HL-60/S4 (cell line): ENCODE data around the gene SUN3.

Experiments
- in situ Hi-C: fragments of 300-500 bp; cut with MboI; formaldehyde crosslinking; loops from 2 replicates; pipeline ENCODE4 v1.14.3; 2022; ENCODE audit warnings: low sequenced_read_pairs

SUN3 gene

DNA sequence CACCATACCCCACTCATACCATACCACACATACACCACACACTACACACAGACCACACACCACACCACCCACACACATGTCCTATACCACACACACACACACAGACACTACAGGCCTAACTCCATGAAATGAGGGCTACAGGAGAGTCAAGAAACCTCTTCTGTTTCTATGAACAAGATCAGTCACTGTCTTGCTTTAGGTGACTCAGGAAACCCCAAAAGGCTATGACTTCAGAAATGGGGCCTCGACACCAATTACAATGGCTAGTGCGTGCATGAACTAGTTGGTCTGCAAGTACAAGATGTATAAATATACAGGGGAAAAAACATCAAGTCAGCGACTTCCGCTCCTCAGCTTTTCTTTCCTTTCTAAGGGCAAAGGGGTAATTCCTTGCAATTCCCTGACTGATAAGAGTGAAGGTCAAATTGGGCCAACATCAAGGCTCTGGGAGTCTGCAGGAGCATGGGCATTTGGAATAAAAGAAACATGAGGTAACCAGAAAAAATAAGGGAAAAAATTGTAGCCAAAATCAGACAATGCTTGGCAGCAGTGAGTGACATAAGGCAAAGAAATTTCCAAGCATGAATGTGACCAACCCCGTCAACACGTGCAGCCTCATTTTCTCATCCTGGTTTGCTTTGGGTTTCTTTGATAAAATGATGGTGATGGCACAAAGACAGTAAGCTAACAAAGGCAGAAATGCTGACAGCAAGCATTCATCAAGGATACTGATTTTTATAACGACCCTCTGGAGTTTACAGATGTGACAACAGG lies 82.1 kb downstream of the SUN3 start:
- in situ Hi-C loops: loop anchor here (10.0 kb wide), 1 partner anchor 168 kb away; no protein-coding TSS in a partner anchor

DNA sequence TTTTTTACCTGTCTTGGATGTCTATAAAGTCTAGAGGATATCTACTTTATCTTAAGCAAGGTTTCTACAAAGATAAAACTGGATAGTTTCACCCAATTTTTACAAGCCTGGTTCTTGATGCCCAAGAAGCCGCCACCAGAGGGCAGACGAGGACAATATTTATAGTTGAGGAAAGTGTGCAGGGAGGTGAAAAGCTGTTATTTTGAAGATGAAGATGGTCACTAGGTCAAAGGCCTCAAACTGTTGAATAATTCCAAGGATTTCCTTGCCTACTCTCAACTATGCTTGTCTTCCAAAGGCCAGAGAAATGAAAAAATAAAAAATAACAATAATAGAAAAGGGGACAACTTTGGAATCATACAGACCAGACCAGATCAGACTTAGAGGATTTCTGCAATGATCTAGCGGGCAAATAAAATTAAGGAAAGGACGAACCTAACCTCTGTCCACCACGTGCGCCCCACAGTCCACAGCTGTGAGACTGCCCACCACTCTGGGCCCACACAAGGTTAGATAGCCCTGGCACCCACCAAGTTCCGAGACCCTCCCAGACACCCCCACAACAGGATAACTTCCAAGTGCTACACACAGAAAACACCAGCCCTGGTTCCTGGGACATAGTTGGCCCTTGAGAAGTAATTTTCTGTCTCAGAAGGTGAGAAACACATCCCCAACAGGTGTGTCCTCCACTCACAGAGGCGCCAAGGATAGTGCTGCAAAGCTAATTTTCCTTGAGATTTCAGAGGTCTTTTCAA lies 83.5 kb downstream of the SUN3 start:
- in situ Hi-C loops: loop anchor here (10.0 kb wide), 1 partner anchor 169 kb away; no protein-coding TSS in a partner anchor

DNA sequence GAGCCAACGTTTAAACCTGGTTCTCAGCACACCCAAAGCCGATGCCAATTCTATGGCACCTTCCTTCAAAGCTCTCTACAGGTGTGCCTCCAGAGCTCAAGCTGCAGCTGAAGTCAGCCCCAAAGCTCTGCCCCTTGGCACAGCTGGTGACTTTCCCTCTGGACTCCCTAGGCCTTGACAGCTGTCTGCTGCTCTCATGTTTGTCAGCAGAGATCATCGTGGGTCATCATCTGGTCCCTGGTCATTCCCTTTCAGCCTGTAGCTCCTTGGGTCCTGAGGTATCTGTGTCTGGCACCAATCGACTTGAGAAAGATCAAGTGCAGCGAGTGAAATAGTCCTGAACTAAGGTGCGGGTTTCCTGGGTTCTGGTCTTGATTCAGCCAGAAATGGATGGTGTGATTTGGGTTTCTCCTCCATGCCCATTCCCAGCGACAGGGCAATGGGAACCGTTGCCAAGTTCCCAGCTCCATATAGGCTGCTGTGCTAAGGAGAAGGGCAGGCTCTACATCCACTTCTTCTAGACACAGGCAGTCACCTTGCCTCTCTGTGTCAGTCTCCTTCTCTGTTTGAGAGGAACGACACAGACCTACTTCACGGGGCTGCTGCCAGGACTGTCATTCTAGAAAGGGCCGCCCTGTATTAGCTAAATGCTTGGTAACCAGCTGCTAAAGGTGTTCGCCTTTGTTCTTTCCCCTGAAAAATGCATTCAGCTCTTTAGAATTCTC lies 84.2 kb downstream of the SUN3 start:
- in situ Hi-C loops: loop anchor here (10.0 kb wide), 1 partner anchor 170 kb away; no protein-coding TSS in a partner anchor

DNA sequence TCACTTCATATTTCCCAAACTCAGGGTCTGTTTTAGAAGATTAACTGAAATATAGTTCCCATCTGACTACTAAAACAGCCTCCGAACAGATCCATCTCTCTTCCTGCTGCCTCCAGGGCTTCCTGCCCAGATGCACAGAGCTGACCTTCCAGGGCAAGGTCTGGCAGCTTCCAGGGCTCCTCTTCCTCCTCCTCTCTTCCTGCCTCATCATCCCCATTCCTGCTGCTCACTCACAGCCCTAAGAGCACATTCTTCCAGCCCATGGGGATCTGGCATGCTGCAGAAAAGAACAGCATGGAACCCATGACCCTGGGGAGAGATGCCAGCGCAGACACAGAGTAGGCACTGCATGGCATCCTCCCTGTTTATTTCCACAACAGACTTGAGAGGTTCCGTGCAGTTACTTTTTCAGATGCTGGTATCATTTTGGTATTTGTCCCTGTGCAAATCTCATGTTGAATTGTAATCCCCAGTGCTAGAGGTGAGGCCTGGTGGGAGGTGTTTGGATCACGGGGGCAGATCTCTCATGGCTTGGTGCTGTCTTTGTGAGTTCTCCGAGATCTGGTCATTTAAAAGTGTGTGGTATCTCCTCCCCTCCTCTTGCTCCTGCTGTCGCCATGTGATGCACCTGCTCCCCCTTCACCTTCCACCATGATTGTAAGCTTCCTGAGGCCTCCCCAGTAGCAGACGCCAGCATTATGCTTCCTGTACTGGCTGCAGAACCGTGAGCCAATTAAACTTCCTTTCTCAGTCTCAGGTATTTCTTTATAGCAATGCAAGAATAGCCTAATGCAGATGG lies 85.0 kb downstream of the SUN3 start:
- in situ Hi-C loops: loop anchor here (10.0 kb wide), 1 partner anchor 171 kb away; no protein-coding TSS in a partner anchor

DNA sequence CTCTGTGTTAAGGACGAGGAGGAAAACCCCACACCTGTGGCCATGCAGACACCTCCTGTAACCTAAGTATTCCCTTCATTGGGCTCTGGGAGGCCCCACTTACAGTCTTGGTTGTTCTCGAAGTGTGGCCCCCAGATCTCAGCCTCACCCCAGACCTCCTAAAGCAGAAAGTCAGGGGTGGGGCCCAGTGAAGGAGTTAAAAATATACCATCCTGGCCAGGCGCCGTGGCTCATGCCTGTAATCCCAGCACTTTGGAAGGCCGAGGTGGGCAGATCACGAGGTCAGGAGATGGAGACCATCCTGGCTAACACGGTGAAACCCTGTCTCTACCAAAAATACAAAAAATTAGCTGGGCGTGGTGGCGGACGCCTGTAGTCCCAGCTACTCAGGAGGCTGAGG lies 86.3 kb downstream of the SUN3 start:
- in situ Hi-C loops: loop anchor here (10.0 kb wide), 1 partner anchor 172 kb away; no protein-coding TSS in a partner anchor

DNA sequence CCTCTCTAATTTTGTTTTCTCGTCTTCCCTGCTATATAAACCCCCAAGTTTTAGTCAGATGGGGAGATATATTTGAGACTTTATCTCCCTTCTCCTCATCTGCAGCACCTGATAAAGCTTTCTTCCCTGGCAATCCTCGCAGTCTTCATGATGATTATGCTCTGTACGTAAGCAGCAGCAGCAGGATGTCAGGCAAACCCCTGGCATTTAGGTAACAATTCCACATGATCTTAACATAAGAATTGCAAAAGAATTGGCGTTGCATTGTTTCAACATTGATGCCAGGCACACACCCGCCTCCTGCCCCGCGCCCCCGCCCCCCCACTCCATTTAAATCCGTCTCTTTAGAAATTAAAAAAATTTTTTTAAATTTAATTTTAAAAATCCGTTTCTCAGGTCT lies 86.8 kb downstream of the SUN3 start:
- in situ Hi-C loops: loop anchor here (10.0 kb wide), 1 partner anchor 173 kb away; no protein-coding TSS in a partner anchor

DNA sequence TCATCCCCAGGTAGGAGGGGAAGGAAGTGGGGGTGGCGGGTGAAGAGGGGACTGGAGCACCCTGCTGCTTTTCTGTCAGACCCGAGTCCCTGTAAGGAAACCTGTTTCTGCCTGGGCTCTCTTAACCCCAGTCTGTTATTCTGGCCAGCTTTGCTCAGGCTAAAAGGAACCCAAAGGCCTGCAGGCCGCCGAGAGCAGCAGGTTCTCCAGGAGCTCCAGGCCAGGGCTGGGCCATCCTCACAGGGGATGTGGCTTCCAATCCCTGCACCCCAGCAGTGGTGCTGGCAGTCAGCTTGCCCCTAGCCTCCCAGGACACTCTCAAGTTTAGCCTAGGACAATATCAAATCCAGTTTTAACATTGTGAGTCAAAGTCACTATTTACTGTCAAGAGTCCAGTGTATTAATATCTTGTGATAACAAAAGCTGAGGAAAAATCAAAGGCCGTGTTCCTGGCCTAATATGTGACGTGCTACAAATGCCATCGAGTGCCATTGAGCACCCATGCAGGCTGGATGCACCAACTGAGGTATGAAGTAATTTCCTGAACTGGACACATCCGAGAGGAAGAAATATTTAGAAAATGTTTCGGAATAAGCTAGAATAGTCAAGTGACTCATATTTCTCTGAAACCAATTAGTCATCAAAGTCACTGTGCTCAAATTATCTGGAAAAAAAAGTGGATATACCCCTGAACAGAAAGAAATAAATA lies 87.6 kb downstream of the SUN3 start:
- in situ Hi-C loops: loop anchor here (10.0 kb wide), 1 partner anchor 174 kb away; no protein-coding TSS in a partner anchor

DNA sequence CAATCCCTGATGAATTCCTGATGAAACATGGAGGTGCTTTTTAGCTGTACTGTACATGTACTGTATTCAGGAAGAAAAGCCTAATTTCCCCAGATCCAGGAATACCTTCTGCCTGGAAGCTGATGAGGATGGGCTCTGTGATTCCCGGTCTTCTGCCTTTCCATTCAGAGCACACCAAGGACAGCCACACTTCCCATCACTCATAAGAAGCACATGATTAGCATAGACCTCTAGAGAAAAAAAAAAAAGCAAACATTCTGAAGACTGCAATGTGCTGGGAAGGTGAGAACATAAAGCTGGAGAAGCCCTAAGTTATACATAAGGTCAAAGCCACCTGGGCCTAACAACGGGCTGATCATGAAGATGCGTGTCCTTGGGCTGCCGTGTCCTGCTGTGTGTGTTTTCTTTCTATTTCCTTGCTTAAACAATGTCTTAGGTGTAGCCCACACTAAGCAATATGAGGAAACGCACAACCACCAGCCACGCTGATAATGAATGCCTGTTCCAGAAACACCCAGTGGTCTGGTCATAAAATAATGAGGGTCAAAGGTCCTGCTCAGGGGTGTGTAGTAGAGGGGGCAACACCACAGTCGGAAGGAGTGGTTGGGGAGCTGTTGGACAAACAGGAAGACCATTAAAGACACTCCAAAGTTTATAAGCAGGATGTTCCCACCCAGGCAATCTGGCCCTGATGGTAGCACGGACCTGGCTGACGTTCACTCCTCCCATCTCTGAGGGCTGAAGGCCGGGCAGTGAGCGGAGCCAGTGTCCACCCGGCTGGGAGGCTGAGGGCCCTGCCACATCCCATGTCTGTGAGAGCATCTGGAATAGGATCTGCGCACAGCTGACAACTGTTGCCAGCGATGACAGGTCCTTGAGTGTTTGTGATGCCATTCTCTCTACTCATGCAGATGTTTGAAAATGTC lies 88.6 kb downstream of the SUN3 start:
- in situ Hi-C loops: loop anchor here (10.0 kb wide), 1 partner anchor 174 kb away; no protein-coding TSS in a partner anchor

DNA sequence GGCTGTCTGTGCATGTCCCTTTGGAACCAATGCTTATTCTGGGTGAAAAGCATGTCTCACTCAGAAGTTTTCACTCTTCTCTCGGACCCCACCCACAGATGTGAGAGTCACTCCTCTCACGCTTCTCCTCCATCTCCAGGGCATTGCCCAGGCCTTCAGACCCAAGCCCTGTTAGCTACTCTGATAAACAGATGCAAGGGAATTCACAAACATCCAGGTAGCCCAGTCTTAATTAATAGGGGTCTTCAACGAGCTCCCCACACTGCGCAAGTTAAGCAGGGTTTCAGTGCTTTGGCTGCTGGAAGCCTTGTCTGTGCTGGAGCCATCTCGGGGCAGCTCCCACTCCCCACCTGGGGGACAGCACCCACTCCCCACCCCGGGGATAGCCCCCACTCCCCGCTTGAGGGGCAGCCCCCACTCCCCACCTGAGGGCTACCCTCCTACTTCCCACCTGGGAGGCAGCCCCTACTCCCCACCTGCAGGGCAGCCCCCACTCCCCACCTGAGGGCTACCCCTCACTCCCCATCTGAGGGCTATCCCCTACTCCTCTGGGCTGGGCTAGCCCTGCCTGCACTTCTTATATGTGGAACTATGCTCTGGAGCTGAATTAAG lies 89.4 kb downstream of the SUN3 start:
- in situ Hi-C loops: loop anchor here (10.0 kb wide), 1 partner anchor 175 kb away; no protein-coding TSS in a partner anchor

DNA sequence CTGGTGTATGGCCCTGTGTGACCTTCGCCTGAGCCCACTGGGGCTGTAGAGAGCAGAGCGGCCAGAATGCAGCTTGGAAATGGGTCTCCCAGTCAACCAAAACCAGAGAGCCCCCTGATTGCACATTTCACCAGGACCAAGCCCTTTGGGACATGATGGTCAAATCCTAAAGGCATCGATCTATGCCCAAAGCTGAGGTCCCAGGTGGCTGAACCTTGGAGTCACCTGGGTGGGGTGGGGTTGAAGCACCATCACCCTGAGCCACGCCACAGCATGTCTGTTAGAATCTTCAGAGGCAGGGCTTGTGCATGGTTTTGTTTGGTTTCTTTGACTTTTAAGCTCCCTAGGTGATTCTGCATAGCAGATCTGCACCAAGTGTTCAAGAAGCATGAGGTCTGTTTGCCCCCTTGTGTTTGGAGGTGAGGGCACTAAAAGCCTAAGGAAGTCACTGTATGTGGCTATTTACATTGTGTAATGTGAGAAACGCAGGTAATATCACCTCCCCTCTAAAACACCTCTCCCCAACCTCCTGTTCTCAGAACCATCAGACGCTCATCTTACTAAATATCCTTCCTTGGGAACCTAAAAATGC lies 90.2 kb downstream of the SUN3 start:
- in situ Hi-C loops: no loop called here

DNA sequence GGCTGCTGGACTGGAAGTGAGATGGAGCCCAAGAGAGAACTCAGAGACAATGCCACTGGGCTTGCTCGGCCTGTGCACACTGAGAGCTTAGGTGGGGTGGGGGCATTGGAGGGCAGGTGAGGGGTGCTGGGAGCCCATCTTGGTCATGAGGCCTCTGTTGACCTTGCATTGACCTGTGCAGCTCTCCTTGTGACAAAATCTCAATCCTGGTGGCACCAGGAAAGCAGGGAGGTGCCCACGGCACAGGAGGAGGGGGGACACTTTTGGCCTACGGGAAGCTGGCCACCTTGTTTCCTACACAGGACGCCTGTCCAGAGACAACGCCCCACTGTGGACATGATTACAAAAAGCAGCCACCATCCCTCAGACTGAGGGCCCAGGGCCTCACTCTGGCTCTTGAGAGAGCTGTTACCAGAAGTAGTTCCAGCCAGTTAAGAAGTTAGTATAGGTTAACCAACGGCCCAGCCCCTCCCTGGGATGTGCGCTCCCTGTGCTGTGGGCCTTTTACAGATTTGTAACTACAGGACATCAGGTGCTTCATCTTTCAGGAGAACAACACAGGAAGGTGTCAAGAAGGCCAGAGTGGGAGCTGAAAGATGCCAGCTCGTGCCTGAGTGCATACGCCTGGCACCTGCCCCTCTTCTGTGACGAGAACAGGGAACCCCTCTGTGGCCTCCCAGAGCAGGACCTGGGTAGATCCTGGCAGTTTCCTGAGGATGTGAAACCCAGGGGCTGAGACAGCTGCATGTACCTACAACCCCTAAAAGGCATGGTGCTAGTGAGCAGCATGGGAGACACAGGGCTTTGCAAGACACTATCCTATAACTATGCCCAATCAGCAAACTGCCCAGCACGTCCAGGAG lies 91.0 kb downstream of the SUN3 start:
- in situ Hi-C loops: no loop called here
